ENCODE data around the gene HSPA1B. TPM values are rescaled to one million over a fixed set of nuclear protein-coding genes. Genes with fewer than 3 reads are reported as not detected.

The HSPA1B gene
- polyA plus RNA-seq, 4 donors = 128 to 169 (median 155) TPM

- DNase-seq (ENCODE audit: low read depth in 4 of 4, low spot score in 2 of 4) = no peak
Observed at GRCh38 chr6:31876357-31876756, 48.8 kb downstream of the HSPA1B start.

- DNase-seq (ENCODE audit: low read depth in 4 of 4, low spot score in 2 of 4) = no peak
Observed at GRCh38 chr6:31877125-31877650, 49.6 kb downstream of the HSPA1B start.

DNA sequence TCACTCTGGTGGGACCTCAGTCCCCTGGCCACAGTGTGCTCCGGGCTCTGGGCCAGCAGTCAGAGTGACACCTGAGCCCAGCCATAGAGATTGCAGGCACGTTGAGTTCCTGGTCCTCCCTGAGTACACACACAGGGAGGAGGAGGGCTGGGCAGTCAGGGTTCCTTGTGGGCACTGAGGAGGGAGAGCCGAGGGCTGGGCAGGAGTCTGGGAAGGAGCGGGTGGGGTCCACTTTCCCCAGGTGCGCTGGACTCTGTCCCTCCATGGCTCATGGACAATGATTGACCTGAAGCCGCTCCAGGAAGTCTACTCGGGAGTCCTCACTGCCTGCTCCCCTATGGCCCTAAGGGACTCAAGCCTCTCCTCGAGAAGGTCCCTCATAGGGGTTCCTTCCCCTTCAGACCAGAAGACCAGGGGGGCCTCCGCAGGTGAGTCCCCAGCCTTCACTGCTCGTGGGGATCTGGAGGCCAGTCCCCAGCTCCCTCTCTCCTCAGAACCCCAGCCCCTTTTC lies 50.2 kb downstream of the HSPA1B start:
- DNase-seq (ENCODE audit: low read depth in 4 of 4, low spot score in 2 of 4) = no peak

GRCh38 chr6:31878222-31878621 lies 50.7 kb downstream of the HSPA1B start:
- DNase-seq (ENCODE audit: low read depth in 4 of 4, low spot score in 2 of 4) = no peak

- no peak for DNase-seq (ENCODE audit: low read depth in 4 of 4, low spot score in 2 of 4)
Observed at GRCh38 chr6:31878726-31879125, 51.2 kb downstream of the HSPA1B start, which contains the start of gene SLC44A4. TSS of gene SLC44A4 (minus strand) at chr6:31878997. CDS start at chr6:31878980, 17 bp downstream.

DNA sequence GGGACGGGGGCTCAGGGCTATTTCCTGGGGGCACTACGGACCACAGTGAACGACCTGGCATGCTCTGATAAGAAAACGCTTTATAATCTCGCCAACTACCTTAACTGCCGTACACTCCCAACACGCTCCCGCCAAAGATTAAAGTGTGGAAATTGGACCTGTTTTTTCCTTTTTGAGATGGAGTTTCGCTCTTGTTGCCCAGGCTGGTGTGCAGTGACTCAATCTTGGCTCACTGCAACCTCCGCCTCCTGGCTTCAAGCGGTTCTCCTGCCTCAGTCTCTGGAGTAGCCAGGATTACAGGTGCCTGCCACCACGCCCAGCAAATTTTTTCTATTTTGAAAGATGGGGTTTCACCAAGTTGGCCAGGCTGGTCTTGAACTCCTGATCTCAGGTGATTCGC lies 51.6 kb downstream of the HSPA1B start:
- DNase-seq (ENCODE audit: low read depth in 4 of 4, low spot score in 2 of 4) = no peak

Other genes with a start within 250 kb of the HSPA1B start
- gene LTB, start 245.3 kb upstream of the HSPA1B start, polyA plus RNA-seq (ENCODE audit: insufficient read length in 4 of 4) = 1 to 10 TPM in 3 of 4 donors, under 1 TPM in 1; 0.88 to 2.3 (median 2.0) TPM
- 1 to 10 TPM; 4.2 to 6.2 (median 5.0) TPM for gene LST1, start 241.5 kb upstream of the HSPA1B start, polyA plus RNA-seq (ENCODE audit: insufficient read length in 4 of 4)
- gene NCR3, start 234.7 kb upstream of the HSPA1B start, polyA plus RNA-seq (ENCODE audit: insufficient read length in 4 of 4) = under 1 TPM in 3 of 4 donors, not detected in 1; 0.16 to 0.52 (median 0.25) TPM
- 10 to 100 TPM; 61.0 to 92.7 (median 73.5) TPM for gene AIF1, start 212.5 kb upstream of the HSPA1B start, polyA plus RNA-seq (ENCODE audit: insufficient read length in 4 of 4)
- 100 to 1,000 TPM; 129 to 238 (median 197) TPM for gene PRRC2A, start 207.0 kb upstream of the HSPA1B start, polyA plus RNA-seq (ENCODE audit: insufficient read length in 4 of 4)
- gene BAG6, start 175.1 kb upstream of the HSPA1B start, polyA plus RNA-seq (ENCODE audit: insufficient read length in 4 of 4) = 100 to 1,000 TPM; 218 to 274 (median 261) TPM
- 100 to 1,000 TPM in 3 of 4 donors, 10 to 100 TPM in 1; 89.9 to 124 (median 104) TPM for gene APOM, start 171.8 kb upstream of the HSPA1B start, polyA plus RNA-seq (ENCODE audit: insufficient read length in 4 of 4)
- gene C6orf47, start 167.0 kb upstream of the HSPA1B start, polyA plus RNA-seq (ENCODE audit: insufficient read length in 4 of 4) = 10 to 100 TPM; 17.9 to 24.3 (median 21.4) TPM
- 10 to 100 TPM; 25.2 to 33.9 (median 29.5) TPM for gene GPANK1, start 162.7 kb upstream of the HSPA1B start, polyA plus RNA-seq (ENCODE audit: insufficient read length in 4 of 4)
- 100 to 1,000 TPM; 224 to 234 (median 228) TPM for gene CSNK2B, start 161.7 kb upstream of the HSPA1B start, polyA plus RNA-seq (ENCODE audit: insufficient read length in 4 of 4)
- gene LY6G5B, start 157.8 kb upstream of the HSPA1B start, polyA plus RNA-seq (ENCODE audit: insufficient read length in 4 of 4) = 10 to 100 TPM in 3 of 4 donors, 1 to 10 TPM in 1; 9.0 to 37.0 (median 19.2) TPM
- 1 to 10 TPM; 2.4 to 5.6 (median 3.0) TPM for gene LY6G5C, start 146.7 kb upstream of the HSPA1B start, polyA plus RNA-seq (ENCODE audit: insufficient read length in 4 of 4)
- gene ABHD16A, start 124.4 kb upstream of the HSPA1B start, polyA plus RNA-seq (ENCODE audit: insufficient read length in 4 of 4) = 10 to 100 TPM; 54.3 to 74.8 (median 61.5) TPM
- under 1 TPM; 0.21 to 0.81 (median 0.57) TPM for gene LY6G6F, start 120.9 kb upstream of the HSPA1B start, polyA plus RNA-seq (ENCODE audit: insufficient read length in 4 of 4)
- gene LY6G6D, start 112.4 kb upstream of the HSPA1B start, polyA plus RNA-seq (ENCODE audit: insufficient read length in 4 of 4) = under 1 TPM in 1 of 4 donors, not detected in 3; 0.65 TPM
- 1 to 10 TPM in 1 of 4 donors, under 1 TPM in 2, not detected in 1; 0.32 to 1.4 (median 0.47) TPM for gene LY6G6C, start 106.0 kb upstream of the HSPA1B start, polyA plus RNA-seq (ENCODE audit: insufficient read length in 4 of 4)
- 1 to 10 TPM in 3 of 4 donors, under 1 TPM in 1; 0.72 to 2.4 (median 1.5) TPM for gene MPIG6B, start 104.4 kb upstream of the HSPA1B start, polyA plus RNA-seq (ENCODE audit: insufficient read length in 4 of 4)
- 100 to 1,000 TPM; 163 to 243 (median 200) TPM for gene DDAH2, start 98.4 kb upstream of the HSPA1B start, polyA plus RNA-seq (ENCODE audit: insufficient read length in 4 of 4)
- 100 to 1,000 TPM; 251 to 323 (median 297) TPM for gene CLIC1, start 91.2 kb upstream of the HSPA1B start, polyA plus RNA-seq (ENCODE audit: insufficient read length in 4 of 4)
- gene MSH5, start 87.7 kb upstream of the HSPA1B start, polyA plus RNA-seq (ENCODE audit: insufficient read length in 4 of 4) = 10 to 100 TPM; 13.1 to 58.4 (median 30.9) TPM
- 10 to 100 TPM in 2 of 4 donors, 1 to 10 TPM in 2; 4.2 to 12.9 (median 7.3) TPM for gene SAPCD1, start 65.1 kb upstream of the HSPA1B start, polyA plus RNA-seq (ENCODE audit: insufficient read length in 4 of 4)
- gene VWA7, start 50.4 kb upstream of the HSPA1B start, polyA plus RNA-seq (ENCODE audit: insufficient read length in 4 of 4) = 10 to 100 TPM in 2 of 4 donors, 1 to 10 TPM in 2; 8.1 to 10.7 (median 9.6) TPM
- 10 to 100 TPM; 51.9 to 64.8 (median 55.2) TPM for gene VARS1, start 32.0 kb upstream of the HSPA1B start, polyA plus RNA-seq (ENCODE audit: insufficient read length in 4 of 4)
- 10 to 100 TPM; 80.4 to 88.0 (median 84.9) TPM for gene LSM2, start 20.8 kb upstream of the HSPA1B start, polyA plus RNA-seq (ENCODE audit: insufficient read length in 4 of 4)
- gene HSPA1L, start 12.5 kb upstream of the HSPA1B start, polyA plus RNA-seq (ENCODE audit: insufficient read length in 4 of 4) = 1 to 10 TPM; 3.6 to 4.2 (median 3.8) TPM
- 100 to 1,000 TPM in 3 of 4 donors, 10 to 100 TPM in 1; 92.5 to 123 (median 116) TPM for gene HSPA1A, start 12.2 kb upstream of the HSPA1B start, polyA plus RNA-seq (ENCODE audit: insufficient read length in 4 of 4)
- gene NEU1, start 35.1 kb downstream of the HSPA1B start, polyA plus RNA-seq (ENCODE audit: insufficient read length in 4 of 4) = 10 to 100 TPM; 72.1 to 78.2 (median 75.1) TPM
- 10 to 100 TPM; 37.2 to 57.4 (median 46.1) TPM for gene SLC44A4, start 51.3 kb downstream of the HSPA1B start, polyA plus RNA-seq (ENCODE audit: insufficient read length in 4 of 4)
- gene EHMT2, start 70.0 kb downstream of the HSPA1B start, polyA plus RNA-seq (ENCODE audit: insufficient read length in 4 of 4) = 100 to 1,000 TPM in 1 of 4 donors, 10 to 100 TPM in 3; 65.6 to 111 (median 86.8) TPM
- gene ZBTB12, start 74.3 kb downstream of the HSPA1B start, polyA plus RNA-seq (ENCODE audit: insufficient read length in 4 of 4) = 10 to 100 TPM; 22.4 to 35.3 (median 26.9) TPM
- gene C2, start 100.0 kb downstream of the HSPA1B start, polyA plus RNA-seq (ENCODE audit: insufficient read length in 4 of 4) = 1 to 10 TPM; 3.1 to 4.1 (median 3.7) TPM
- 10 to 100 TPM in 1 of 4 donors, 1 to 10 TPM in 3; 6.5 to 22.2 (median 7.1) TPM for gene CFB, start 118.4 kb downstream of the HSPA1B start, polyA plus RNA-seq (ENCODE audit: insufficient read length in 4 of 4)
- 100 to 1,000 TPM in 1 of 4 donors, 10 to 100 TPM in 3; 88.5 to 105 (median 91.7) TPM for gene NELFE, start 131.2 kb downstream of the HSPA1B start, polyA plus RNA-seq (ENCODE audit: insufficient read length in 4 of 4)
- gene SKIC2, start 131.4 kb downstream of the HSPA1B start, polyA plus RNA-seq (ENCODE audit: insufficient read length in 4 of 4) = 10 to 100 TPM; 36.4 to 56.9 (median 45.8) TPM
- gene DXO, start 144.4 kb downstream of the HSPA1B start, polyA plus RNA-seq (ENCODE audit: insufficient read length in 4 of 4) = 10 to 100 TPM; 22.9 to 42.2 (median 32.9) TPM
- gene C4A, start 154.3 kb downstream of the HSPA1B start, polyA plus RNA-seq (ENCODE audit: insufficient read length in 4 of 4) = 10 to 100 TPM; 11.9 to 24.1 (median 15.8) TPM
- 10 to 100 TPM; 10.7 to 24.8 (median 17.0) TPM for gene C4B, start 187.1 kb downstream of the HSPA1B start, polyA plus RNA-seq (ENCODE audit: insufficient read length in 4 of 4)
- gene CYP21A2, start 210.7 kb downstream of the HSPA1B start, polyA plus RNA-seq (ENCODE audit: insufficient read length in 4 of 4) = 1 to 10 TPM in 2 of 4 donors, under 1 TPM in 2; 0.61 to 1.4 (median 1.1) TPM

Measured in left renal cortex interstitium (tissue), 4 donors.